Dermis blood vessel endothelial cell (primary cell): ENCODE data around the gene LRP6. TPM values are rescaled to one million over a fixed set of nuclear protein-coding genes. Genes with fewer than 3 reads are reported as not detected.
"Not testable (repeated sequence)": the region's sequence is repeated elsewhere in the genome, so short reads cannot be mapped to it uniquely, and the experiment has no call there.

ENCODE experiments used
- DNase-seq: peaks from one replicate; pipeline ENCODE4 v3.0.0; 2010
- total RNA-seq: library from RNA; depleted of rRNA; stranded (reverse); fragments of >200 nt; gene quantifications from 2 replicates; pipeline ENCODE4 v1.2.3, GENCODE V29; 2014

LRP6 gene
- total RNA-seq, 1 donor from 2014 or later = 57.2 TPM

- not testable (repeated sequence) for DNase-seq
Measured at GRCh38 chr12:12110923-12111555, 155.8 kb downstream of the LRP6 start.

- DNase-seq = no peak
Measured at GRCh38 chr12:12108441-12109058, 158.3 kb downstream of the LRP6 start.

GRCh38 chr12:12107678-12108077, 159.2 kb downstream of the LRP6 start:
- no peak for DNase-seq

GRCh38 chr12:12099102-12099501, 167.7 kb downstream of the LRP6 start:
- DNase-seq = peak; percentile 75

GRCh38 chr12:12098691-12099015, 168.2 kb downstream of the LRP6 start:
- DNase-seq = no peak

GRCh38 chr12:12097891-12098690, 168.8 kb downstream of the LRP6 start:
- no peak for DNase-seq

GRCh38 chr12:12095021-12095420, 171.8 kb downstream of the LRP6 start:
- DNase-seq = peak; percentile 66

GRCh38 chr12:12094481-12094880, 172.4 kb downstream of the LRP6 start:
- DNase-seq = no peak

- DNase-seq = peak; percentile 40
Measured at GRCh38 chr12:12091977-12092663, 174.7 kb downstream of the LRP6 start.

GRCh38 chr12:12091071-12091470, 175.8 kb downstream of the LRP6 start:
- DNase-seq = no peak

- no peak for DNase-seq
Measured at GRCh38 chr12:12088761-12089160, 178.1 kb downstream of the LRP6 start.

GRCh38 chr12:12088147-12088546, 178.7 kb downstream of the LRP6 start:
- no peak for DNase-seq

- DNase-seq = no peak
Measured at GRCh38 chr12:12087693-12088034, 179.2 kb downstream of the LRP6 start.

- no peak for DNase-seq
Measured at GRCh38 chr12:12086973-12087692, 179.7 kb downstream of the LRP6 start.

GRCh38 chr12:12086362-12086761, 180.5 kb downstream of the LRP6 start:
- no peak for DNase-seq

- no peak for DNase-seq
Measured at GRCh38 chr12:12083688-12084087, 183.2 kb downstream of the LRP6 start.

- DNase-seq = peak; percentile 79
Measured at GRCh38 chr12:12081836-12082497, 184.9 kb downstream of the LRP6 start.

GRCh38 chr12:12079291-12079690, 187.6 kb downstream of the LRP6 start:
- peak; percentile 16 for DNase-seq

- DNase-seq = no peak
Measured at GRCh38 chr12:12072064-12072760, 194.6 kb downstream of the LRP6 start.

- DNase-seq = no peak
Measured at GRCh38 chr12:12070674-12071656, 195.9 kb downstream of the LRP6 start, which contains the start of gene BCL2L14. Gene BCL2L14 (plus strand): TSS chr12:12070939. CDS start chr12:12079306, 8,367 bp downstream.
